HL-60 (cell line): ENCODE results near the gene CD40LG.

Source experiments
- CTCF ChIP-seq: IDR thresholded peaks from one replicate; pipeline ENCODE4 v1.5.1; 2011; ENCODE audit warnings: low read length, control low read depth, inconsistent platforms; ENCODE audit not compliant: insufficient read depth
- POLR2AphosphoS5 ChIP-seq: IDR thresholded peaks from 2 replicates; pipeline ENCODE4 v1.6.1; 2012; ENCODE audit warnings: low read depth
- REST ChIP-seq: IDR thresholded peaks from 2 replicates; pipeline ENCODE4 v1.6.1; 2012; ENCODE audit warnings: low read depth; ENCODE audit not compliant: insufficient replicate concordance

GRCh38 chrX:136629084-136629750, 18.7 kb upstream of the CD40LG start:
- no peak for TF ChIP-seq POLR2AphosphoS5
- TF ChIP-seq CTCF, result no peak
- no peak for TF ChIP-seq REST
